Fibroblast of mammary gland (primary cell): ENCODE measurements around the gene FAM181A.

Experiments
- DNase-seq: peaks from one replicate; pipeline ENCODE4 v3.0.0-alpha.2; 2010; ENCODE audit warnings: low read depth
- H3K4me3 ChIP-seq: 2 replicates; pipeline ENCODE4 v1.5.1; 2011; ENCODE audit warnings: low read depth, mild to moderate bottlenecking, low read length, moderate library complexity; ENCODE audit not compliant: control insufficient read depth
- CTCF ChIP-seq: conservative IDR thresholded peaks from 2 replicates; pipeline ENCODE4 v1.5.1; 2011; ENCODE audit warnings: low read depth, low read length, inconsistent platforms; ENCODE audit not compliant: control insufficient read depth, insufficient read depth

FAM181A gene

GRCh38 chr14:93972618-93973205 is 45.6 kb downstream of the FAM181A start:
- TF ChIP-seq CTCF: no peak
- DNase-seq: no peak

GRCh38 chr14:93973607-93974006 is 46.5 kb downstream of the FAM181A start:
- no peak overlapping the region for H3K4me3 ChIP-seq
- TF ChIP-seq CTCF: no peak
- no peak for DNase-seq

More at GRCh38 chr14:93972618-93973205, 45.6 kb downstream of the FAM181A start:
- no peak overlapping the region for H3K4me3 ChIP-seq

GRCh38 chr14:93974299-93974698 is 47.2 kb downstream of the FAM181A start:
- TF ChIP-seq CTCF: no peak
- DNase-seq: no peak
- H3K4me3 ChIP-seq: no peak overlapping the region

GRCh38 chr14:93974833-93975232 is 47.7 kb downstream of the FAM181A start:
- TF ChIP-seq CTCF: no peak
- H3K4me3 ChIP-seq: no peak overlapping the region
- no peak for DNase-seq

- no peak overlapping the region for H3K4me3 ChIP-seq
- peak; percentile 4 for DNase-seq
- no peak for TF ChIP-seq CTCF
Observed at GRCh38 chr14:93975791-93976476, 48.8 kb downstream of the FAM181A start.

- no peak for TF ChIP-seq CTCF
Observed at GRCh38 chr14:93976477-93977057, 49.4 kb downstream of the FAM181A start, which contains the start of gene ASB2. TSS of gene ASB2 (minus strand) at chr14:93976570. CDS start at chr14:93964539, 12,031 bp downstream.

More at GRCh38 chr14:93976477-93977057, 49.4 kb downstream of the FAM181A start, which contains the start of gene ASB2:
- DNase-seq: no peak
- no peak within 1 kb of the TSS for H3K4me3 ChIP-seq
